Neutrophil (primary cell): Measurements from ENCODE around the gene DCP1A.
A peak's percentile ranks its signal among the peaks of the same experiment; 100 is the strongest.

Source experiments
- H3K27ac ChIP-seq: fragments of 200-600 bp; sonication (generic); 2 replicates; pipeline ENCODE4 v1.5.1; 2016; ENCODE audit warnings: mild to moderate bottlenecking, moderate library complexity
- H3K27me3 ChIP-seq: fragments of 200-600 bp; sonication (generic); 2 replicates; pipeline ENCODE4 v1.6.0; 2016; ENCODE audit warnings: mild to moderate bottlenecking
- H3K36me3 ChIP-seq: fragments of 200-600 bp; sonication (generic); 2 replicates; pipeline ENCODE4 v1.5.1; 2017
- H3K4me1 ChIP-seq, 2 experiments: fragments of 200-600 bp in 1 of 2; sonication (generic) in 1 of 2; 1 replicate in 1 of 2; 2 replicates in 1 of 2; pipeline versions ENCODE4 v1.5.1 to v1.6.1; 2013 to 2016; ENCODE audit warnings: low read depth in 1 of 2, low read length in 1 of 2, mild to moderate bottlenecking in 1 of 2, moderate library complexity in 1 of 2; ENCODE audit not compliant: control insufficient read depth in 1 of 2, insufficient read depth in 1 of 2
- H3K4me3 ChIP-seq, 2 experiments: fragments of 200-600 bp in 1 of 2; sonication (generic) in 1 of 2; 1 replicate in 1 of 2; 2 replicates in 1 of 2; pipeline ENCODE4 v1.5.1; 2013 to 2016; ENCODE audit warnings: low read depth in 1 of 2, low read length in 1 of 2, mild to moderate bottlenecking in 1 of 2, moderate library complexity in 1 of 2
- H3K9me3 ChIP-seq: fragments of 200-600 bp; sonication (generic); 2 replicates; pipeline ENCODE4 v1.5.1; 2016
- TF ChIP-seq, protein P1 (sequence below): fragments of 200-600 bp; sonication (generic); IDR thresholded peaks from 2 replicates; pipeline ENCODE4 v1.5.1; 2016; ENCODE audit warnings: antibody characterized with exemption

DCP1A gene

DNA sequence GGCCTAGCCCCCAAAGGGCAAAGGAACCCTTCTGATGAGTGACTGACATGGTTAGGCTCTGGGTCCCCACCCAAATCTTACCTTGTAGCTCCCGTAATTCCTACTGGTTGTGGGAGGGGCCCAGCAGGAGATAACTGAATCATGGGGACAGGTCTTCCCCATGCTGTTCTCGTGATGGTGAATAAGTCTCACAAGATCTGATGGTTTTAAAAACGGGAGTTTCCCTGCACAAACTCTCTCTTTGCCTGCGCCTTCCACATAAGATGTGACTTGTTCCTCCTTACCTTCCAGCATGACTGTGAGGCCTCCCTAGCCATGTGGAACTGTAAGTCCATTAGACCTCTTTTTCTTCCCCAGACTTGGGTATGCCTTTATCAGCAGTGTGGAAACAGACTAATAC lies 108.5 kb downstream of the DCP1A start:
- peaks cover 67 to 70% of the 10 kb centered on the region in 2 experiments for H3K4me1 ChIP-seq
- peak overlapping the region; percentile 97 for H3K27ac ChIP-seq
- peaks cover 100% of the 10 kb centered on the region for H3K36me3 ChIP-seq
- H3K4me3 ChIP-seq = no peak overlapping the region
- no peaks in the 10 kb centered on the region for H3K9me3 ChIP-seq
- H3K27me3 ChIP-seq = no peaks in the 10 kb centered on the region
- TF ChIP-seq, protein P1, sequence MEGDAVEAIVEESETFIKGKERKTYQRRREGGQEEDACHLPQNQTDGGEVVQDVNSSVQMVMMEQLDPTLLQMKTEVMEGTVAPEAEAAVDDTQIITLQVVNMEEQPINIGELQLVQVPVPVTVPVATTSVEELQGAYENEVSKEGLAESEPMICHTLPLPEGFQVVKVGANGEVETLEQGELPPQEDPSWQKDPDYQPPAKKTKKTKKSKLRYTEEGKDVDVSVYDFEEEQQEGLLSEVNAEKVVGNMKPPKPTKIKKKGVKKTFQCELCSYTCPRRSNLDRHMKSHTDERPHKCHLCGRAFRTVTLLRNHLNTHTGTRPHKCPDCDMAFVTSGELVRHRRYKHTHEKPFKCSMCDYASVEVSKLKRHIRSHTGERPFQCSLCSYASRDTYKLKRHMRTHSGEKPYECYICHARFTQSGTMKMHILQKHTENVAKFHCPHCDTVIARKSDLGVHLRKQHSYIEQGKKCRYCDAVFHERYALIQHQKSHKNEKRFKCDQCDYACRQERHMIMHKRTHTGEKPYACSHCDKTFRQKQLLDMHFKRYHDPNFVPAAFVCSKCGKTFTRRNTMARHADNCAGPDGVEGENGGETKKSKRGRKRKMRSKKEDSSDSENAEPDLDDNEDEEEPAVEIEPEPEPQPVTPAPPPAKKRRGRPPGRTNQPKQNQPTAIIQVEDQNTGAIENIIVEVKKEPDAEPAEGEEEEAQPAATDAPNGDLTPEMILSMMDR = no peak

DNA sequence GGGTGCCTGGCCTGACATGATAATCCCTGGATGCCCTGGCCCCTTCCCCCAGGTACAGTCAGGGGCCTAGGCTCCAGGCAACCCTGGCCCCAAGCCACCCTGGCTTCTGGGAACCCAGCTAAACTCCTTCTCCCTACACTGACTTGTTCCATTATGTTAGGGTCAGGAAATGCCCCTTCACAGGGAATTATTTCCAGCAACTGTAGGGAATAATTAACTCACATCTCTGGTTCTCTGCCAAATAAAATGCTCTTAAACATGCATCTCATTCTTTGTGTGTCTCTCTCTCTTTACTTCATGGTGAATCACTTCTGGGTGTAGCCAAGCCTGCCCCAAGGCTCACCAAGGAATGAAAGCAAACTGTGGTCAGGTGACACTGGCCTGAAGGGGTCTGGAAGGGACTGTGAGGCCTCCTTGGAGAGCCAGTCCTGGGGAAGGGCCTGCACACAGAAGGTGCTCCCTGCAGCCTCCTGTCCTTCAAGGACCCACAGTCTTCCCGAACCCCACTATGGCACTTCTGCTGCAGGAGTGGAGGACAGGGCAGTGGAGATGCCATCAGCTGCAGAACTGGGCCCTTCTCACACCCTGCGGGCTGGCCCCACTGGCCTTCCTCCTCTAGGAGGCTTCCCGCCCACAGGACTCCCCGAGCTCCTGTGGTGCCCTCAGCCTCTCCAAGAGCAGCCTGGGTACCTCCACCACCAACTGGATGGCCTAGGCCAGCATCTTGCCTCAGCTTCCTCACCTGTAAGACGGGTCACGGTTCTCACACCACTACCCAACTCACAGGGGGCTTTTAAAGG lies 109.1 kb downstream of the DCP1A start:
- H3K27me3 ChIP-seq = no peaks in the 10 kb centered on the region
- H3K27ac ChIP-seq = peak overlapping the region; percentile 97
- TF ChIP-seq, protein P1 = no peak
- no peaks in the 10 kb centered on the region for H3K9me3 ChIP-seq
- peaks cover 100% of the 10 kb centered on the region for H3K36me3 ChIP-seq
- peaks cover 63 to 68% of the 10 kb centered on the region in 2 experiments for H3K4me1 ChIP-seq
- no peak overlapping the region for H3K4me3 ChIP-seq

DNA sequence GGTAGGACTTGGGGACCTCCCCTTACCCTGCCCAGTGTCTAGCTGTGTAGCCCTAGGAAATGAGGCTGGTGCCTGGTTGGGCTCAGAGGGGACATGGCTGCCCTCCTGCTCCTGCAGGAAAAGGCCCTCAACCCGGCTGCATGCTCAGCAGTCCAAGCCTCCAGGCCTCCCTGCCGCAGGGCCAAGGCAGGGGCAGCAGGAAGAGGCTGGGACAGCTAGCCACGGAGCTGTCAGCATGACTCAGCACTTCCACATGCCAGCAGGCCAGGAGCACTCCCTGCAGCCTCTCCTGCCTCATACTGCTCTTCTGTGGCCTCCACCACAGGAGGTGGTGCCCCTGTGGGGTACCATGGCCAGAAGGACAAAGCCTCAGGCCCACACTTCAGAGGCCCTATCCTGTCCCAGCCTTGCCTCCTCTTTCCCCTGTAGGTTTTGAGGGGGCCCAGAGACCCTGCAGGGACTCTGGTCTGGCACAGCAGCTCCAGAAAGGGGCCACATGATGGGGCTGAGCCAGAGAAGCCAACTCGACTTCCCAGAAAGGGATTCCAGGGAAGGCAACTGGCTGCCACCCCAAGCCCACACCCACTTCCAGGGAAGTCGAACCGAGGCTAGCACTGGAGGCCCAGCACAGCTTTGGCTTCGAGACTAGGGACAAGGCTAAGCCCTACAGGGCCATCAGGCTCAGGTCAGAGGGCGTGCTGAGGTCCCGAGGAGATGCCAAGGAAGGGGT lies 111.1 kb downstream of the DCP1A start:
- Histone ChIP-seq H3K9me3 (no peaks in the 10 kb centered on the region), H3K4me3 (peak overlapping the region in 1 of 2 experiments; percentile 24), H3K27ac (peak overlapping the region; percentile 97), H3K4me1 (peaks cover 44 to 48% of the 10 kb centered on the region in 2 experiments), H3K36me3 (peaks cover 100% of the 10 kb centered on the region), H3K27me3 (no peaks in the 10 kb centered on the region)
- TF ChIP-seq, protein P1 = no peak

DNA sequence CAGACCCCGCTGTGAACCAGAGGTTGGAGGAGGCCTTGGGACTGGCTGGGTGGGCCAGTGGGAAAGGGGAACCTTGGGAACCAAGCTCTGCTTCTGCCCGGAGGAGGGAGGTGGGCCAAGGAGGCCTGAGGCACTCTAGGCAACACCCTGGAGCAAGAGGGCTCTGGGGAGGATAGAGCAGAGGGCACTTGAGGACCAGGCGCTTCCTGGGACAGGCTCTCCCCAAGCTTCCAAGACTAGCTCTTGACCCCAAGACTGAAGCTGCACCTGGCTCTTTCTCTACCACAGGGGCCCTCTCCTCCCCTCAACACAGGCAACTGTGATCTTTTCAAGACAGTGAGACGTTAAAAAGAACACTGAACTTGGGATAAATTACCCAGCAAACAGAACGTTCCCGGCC lies 111.8 kb downstream of the DCP1A start:
- H3K36me3 ChIP-seq = peaks cover 100% of the 10 kb centered on the region
- TF ChIP-seq, protein P1 = no peak
- H3K27ac ChIP-seq = peak overlapping the region; percentile 97
- H3K27me3 ChIP-seq = no peaks in the 10 kb centered on the region
- no peaks in the 10 kb centered on the region for H3K9me3 ChIP-seq
- H3K4me1 ChIP-seq = peaks cover 36 to 40% of the 10 kb centered on the region in 2 experiments
- H3K4me3 ChIP-seq = no peak overlapping the region

DNA sequence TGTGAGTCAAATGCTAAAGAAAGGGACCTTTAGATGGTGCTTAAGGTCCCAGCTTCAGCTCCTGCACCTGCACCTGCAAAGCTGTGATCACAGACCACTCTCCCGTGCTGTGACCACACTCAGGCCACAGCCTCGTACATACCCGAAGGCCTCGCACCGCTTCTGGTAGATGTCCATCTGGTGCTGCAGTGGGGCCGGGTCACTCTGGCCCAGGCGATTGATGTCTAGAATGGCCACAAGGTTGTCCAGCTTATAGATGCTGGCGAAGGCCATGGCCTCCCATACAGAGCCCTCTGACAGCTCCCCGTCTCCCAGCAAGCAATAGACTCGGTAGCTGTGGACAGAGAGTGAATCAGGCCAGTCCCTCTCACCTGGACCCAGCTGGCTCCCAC lies 112.5 kb downstream of the DCP1A start:
- H3K4me3 ChIP-seq = no peak overlapping the region
- H3K27me3 ChIP-seq = no peaks in the 10 kb centered on the region
- peaks cover 100% of the 10 kb centered on the region for H3K36me3 ChIP-seq
- H3K27ac ChIP-seq = peak overlapping the region; percentile 97
- H3K4me1 ChIP-seq = peaks cover 29 to 35% of the 10 kb centered on the region in 2 experiments
- TF ChIP-seq, protein P1 = no peak
- no peaks in the 10 kb centered on the region for H3K9me3 ChIP-seq
